Measurements from ENCODE around the gene UBE3C.

GRCh38 chr7:157177333-157177982 lies 38.7 kb downstream of the UBE3C start:
- no peak for TF ChIP-seq CTCF (IDR thresholded peaks at IDR 0.05; ENCODE audit: low read length)
- TF ChIP-seq EZH2phosphoT487 (IDR thresholded peaks at IDR 0.05; ENCODE audit: low read length): no peak
- TF ChIP-seq EZH2 (optimal IDR thresholded peaks at IDR 0.05; ENCODE audit: low read depth, low read length): no peak

Measured in MM.1S (cell line).